Measurements from ENCODE around the gene OPN1SW.

OPN1SW gene

DNA sequence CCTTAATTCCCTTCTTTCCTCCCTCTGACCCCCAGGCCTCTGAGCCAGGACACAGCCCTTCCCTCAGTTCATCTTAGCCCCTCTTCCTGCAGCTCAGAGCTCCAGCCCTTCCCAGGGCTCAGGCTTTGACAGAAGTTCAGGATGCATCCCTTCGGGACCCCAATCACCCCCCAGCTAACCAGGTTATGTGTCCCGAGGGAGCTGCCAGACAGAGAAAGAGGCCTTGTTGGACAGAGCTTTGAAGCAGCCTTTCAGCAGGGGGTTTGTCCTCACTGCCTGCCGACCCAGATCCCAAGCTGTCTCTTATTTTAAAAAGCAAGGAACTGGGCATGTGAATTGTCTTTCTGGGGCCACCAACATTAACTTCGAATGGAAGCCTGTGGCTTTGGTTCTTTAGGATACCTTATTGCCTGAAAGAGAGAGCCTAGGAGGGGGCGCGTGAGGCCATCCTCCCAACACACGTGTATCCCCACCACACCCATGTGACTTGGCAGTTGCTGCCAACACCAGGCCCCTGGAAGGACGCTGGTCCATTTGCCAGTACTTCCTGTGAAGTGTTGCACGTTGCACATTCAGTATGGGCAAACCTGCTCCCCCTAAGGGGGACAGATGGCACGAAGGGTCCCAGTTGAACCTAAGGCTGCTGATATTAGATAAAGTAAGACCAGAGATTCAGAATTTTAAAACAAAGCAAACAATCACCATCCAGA lies 17.0 kb upstream of the OPN1SW start:
- DNase-seq, result no peak

DNA sequence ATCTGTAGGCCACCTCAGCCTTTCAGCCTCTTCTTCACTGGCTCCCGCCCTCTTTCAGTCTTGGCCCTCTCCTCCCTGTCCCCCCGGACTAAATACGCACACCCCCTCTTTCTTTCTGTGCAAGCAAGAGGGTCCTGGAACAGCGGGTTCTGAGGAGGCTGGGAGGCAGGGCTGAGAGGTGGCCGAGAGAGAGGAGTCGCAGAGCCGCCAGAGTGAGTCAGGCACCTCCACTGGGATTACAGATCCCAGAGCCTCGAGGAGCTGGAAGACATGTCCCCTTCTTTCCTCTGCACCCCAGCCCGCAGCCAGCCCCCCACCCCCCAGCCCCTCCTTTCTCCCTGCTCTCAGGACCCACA lies 16.4 kb upstream of the OPN1SW start:
- DNase-seq, result no peak

GRCh38 chr7:128791121-128791971 lies 15.8 kb upstream of the OPN1SW start, which contains the start of gene CCDC136:
Gene CCDC136, plus strand, starts transcription at chr7:128791968. Its CDS starts 444 bp downstream, at chr7:128792412.
- DNase-seq, result peak; percentile 65

DNA sequence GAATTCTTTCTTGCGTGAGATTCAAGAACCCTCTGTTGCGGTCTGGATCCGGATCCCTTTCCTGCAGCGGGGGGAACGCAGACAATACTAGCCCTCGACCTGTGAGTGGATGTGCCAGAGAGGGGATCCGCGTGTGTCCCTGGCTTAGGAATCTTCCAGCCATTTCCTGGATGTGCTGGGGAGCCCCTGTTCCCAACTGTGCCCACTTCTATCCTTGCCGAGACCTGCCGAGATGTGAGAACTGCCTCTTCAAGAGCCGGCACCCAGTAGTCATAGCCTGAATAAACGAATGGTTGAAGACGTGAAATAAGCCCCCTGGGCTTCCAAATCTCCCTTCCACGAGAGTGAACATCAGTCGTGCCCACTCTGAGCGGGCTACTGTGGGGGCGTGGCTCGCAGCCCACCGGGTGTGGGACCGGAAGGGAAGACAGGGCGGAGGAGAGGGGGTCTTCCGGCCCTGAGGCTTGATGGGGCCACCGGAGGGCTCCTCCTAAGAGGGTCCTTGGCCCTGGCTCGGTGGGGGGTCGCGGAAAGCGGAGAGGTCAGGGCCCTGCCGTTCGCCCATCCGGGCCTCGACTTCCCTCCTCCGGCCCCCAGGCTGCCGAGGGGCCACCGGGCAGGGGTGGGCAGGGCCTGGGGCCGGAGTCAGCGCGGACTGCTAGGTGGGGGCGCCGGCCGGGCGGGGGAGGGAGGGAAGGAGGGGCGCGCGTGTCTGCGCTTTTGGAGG lies 14.9 kb upstream of the OPN1SW start:
- DNase-seq, result no peak

DNA sequence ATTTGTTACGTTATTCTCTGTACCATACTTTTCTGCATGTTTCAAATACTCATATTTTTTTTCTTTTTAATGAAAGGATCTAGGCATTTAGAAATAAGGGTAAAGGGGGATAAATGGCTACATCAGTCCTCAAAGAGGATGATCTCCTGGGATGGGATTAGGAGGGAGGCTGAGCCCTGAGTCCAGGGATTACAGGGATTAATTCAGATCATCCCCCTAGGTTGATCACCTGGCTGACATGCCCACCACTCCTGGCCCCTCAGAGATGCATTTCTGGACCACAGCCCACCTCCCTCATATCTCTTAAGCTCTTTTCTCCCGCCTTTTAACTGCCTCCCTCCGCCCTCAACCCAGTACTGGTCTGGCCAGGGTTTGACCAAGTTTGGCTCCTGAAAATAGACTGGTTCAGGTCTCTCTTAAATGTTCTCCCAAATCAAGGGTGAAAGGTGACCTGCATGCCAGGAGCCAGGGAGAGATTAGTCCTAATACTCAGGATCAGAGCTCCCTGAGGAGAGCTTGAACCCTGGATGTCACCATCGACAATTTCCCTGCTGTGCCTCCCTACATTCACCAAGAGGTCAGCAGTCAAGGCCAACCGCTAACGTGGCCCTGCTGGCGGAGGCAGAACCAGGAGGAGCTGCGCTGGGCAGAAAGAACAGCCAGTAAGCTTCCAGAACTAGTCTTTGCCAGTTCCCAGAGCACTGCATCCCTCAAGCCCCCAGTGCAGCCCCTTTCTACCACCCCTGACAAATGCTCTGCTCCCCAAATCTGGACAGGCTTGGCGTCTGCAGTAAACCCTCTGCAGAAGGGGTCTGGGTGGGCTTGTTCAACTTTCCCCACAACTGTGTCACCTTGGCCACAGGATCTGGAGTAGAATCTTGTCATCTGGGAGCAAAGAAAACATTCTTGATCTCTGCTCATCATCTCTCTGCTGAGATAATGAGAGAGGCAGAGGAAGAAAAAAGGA lies 13.1 kb upstream of the OPN1SW start:
- no peak for DNase-seq

DNA sequence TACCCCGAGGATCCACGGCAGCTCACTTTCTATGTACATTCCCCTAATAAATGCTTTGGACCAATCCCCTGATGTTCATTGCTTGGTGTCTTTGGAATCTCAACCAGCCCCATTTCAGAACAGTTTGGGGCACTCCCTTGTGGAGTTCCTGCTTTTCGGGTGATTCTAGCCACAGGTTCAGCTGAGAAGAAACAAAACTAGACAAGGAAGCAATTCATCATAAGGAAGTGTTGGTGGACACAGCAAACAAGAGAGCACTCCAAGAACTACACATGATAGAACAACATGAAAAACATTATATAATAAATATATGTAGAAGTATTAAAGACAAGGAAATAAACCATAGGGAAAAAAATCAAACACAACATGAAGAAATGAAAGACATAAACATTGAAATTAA lies 10.1 kb upstream of the OPN1SW start:
- no peak for DNase-seq

- peak; percentile 93 for DNase-seq
Observed at GRCh38 chr7:128783143-128783861, 7.7 kb upstream of the OPN1SW start.

- DNase-seq, result no peak
Observed at GRCh38 chr7:128781851-128782250, 6.3 kb upstream of the OPN1SW start.

GRCh38 chr7:128781126-128781525 lies 5.5 kb upstream of the OPN1SW start:
- peak; percentile 76 for DNase-seq

- DNase-seq, result no peak
Observed at GRCh38 chr7:128778946-128779345, 3.4 kb upstream of the OPN1SW start.

GRCh38 chr7:128777156-128778123 lies 1.8 kb upstream of the OPN1SW start:
- DNase-seq, result no peak

GRCh38 chr7:128774921-128775320 lies 673 bp downstream of the OPN1SW start:
- no peak for DNase-seq

DNA sequence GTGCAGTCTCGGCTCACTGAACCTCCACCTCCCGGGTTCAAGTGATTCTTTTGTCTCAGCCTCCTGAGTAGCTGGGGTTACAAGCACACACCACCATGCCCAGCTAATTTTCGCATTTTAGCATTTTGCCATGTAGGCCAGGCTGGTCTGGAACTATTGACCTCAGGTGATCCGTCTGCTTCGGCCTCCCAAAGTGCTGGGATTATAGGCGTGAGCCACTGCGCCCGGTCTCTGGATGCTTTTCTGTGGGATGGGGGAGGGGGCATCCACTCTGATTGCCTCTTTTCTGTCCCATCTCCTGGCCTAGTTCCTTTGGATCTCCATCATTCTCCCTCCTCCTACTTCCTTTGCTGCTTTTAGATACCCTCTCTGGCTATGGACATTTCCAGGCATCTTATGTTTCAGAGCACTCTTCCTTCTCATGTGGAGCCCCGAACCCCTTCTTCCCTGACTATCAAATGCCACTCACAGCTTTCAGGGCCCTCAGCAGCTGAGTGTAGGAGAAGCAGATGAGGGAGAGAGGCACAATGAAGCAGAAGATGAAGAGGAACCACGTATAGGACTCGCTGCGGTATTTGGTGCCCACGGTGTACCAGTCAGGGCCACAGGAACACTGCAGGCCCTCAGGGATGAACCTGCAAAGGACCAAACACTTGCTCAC lies 1.4 kb downstream of the OPN1SW start:
- DNase-seq, result no peak

DNA sequence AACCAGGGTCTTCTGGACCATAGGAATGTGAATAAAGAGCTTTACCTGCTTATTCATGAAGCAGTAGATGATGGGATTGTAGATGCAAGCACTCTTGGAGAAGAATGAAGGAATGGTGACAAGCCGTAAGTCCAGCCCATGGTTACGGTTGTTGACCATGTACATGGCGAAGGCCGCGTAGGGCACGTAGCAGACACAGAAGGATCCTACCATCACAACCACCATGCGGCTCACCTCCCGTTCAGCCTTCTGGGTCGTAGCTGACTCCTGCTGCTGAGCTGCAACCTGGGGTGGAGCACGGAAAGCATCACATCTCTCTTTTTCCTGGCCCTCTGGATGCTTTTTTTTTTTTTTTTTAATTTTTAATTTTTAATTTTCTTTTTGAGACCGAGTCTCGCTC lies 2.0 kb downstream of the OPN1SW start:
- DNase-seq, result no peak

GRCh38 chr7:128770233-128770632 lies 5.4 kb downstream of the OPN1SW start:
- no peak for DNase-seq

DNA sequence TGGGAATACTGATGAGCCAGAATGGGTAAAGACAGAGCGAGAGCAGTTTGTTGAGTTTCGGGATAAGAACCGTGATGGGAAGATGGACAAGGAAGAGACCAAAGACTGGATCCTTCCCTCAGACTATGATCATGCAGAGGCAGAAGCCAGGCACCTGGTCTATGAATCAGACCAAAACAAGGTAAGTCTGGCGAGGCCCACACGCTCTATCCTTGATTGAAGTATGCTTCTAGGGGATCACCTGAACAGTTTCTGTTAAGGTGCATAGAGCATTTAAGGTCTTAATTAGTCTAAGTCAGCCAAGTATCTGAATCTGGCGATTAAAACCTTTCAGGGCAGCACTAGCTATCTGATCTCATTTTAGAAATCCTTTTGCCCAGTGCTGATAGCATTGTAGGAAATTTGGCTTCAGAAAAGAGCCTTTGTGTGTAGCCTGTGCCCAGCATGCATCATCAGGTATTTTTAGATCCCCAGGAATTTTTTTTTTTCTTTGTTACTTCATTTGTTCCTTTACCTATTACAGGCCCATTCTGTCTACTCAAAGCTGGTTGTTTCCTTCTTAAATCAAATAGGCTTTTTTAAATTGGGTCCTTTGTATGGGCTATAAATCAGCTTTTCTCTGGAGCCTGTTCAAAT lies 8.0 kb downstream of the OPN1SW start:
- DNase-seq, result no peak

GRCh38 chr7:128763541-128763940 lies 12.1 kb downstream of the OPN1SW start:
- DNase-seq, result no peak

DNA sequence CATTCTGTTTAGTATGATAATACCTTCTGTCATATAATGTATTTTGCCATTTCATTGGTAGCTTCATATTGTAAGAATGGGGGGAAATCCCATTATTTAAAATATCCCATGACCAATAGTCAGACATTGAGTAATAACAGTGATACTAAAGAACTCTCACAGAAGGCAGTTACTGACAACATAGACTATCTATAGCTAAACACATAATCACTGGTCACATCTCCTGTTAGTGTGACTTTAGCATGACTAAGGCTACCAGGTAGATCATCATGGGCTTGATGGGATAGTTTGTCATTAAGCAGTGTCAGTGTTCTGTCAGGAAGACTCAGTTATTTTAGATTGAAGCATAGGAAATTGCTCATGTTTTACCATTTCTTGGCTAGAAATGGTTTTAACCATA lies 16.4 kb downstream of the OPN1SW start:
- DNase-seq, result no peak

DNA sequence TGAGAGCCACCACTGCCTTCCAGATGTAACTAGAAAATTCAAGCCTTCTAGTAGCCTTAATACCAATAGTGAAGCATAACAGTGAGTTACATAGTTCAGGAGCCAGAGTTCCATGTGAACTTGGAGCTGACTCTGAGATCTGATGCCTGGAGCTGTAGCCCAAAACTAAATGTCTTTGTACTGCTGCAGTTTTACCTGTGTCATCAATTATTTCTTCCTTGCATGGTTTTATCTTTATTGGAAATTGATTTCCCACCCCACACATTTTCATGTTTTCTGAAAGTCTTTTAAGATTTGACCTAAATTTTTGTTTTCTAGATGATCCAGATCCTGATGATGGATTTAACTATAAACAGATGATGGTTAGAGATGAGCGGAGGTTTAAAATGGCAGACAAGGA lies 17.0 kb downstream of the OPN1SW start:
- no peak for DNase-seq
